BLaER1 treated with 17β-estradiol and CSF1 and Interleukin-3, amounts not matched to agents 10 nM and 100 nM (cell line): ENCODE results near the gene RTN3.

Experiments
- H3K27ac ChIP-seq, 11 experiments: shearing (Covaris generic); formaldehyde crosslinking; 2 replicates each; pipeline ENCODE4 v1.8.1; 2022
- H3K27me3 ChIP-seq, 11 experiments: shearing (Covaris generic); formaldehyde crosslinking; 2 replicates each; pipeline ENCODE4 v1.8.1; 2022
- H3K36me3 ChIP-seq, 11 experiments: shearing (Covaris generic); formaldehyde crosslinking; 2 replicates each; pipeline ENCODE4 v1.8.1; 2022
- H3K4me1 ChIP-seq, 10 experiments: shearing (Covaris generic); formaldehyde crosslinking; 2 replicates each; pipeline ENCODE4 v1.8.1; 2022
- H3K4me2 ChIP-seq, 11 experiments: shearing (Covaris generic); formaldehyde crosslinking; 2 replicates each; pipeline ENCODE4 v1.8.1; 2022
- H3K4me3 ChIP-seq, 10 experiments: shearing (Covaris generic); formaldehyde crosslinking; 2 replicates each; pipeline ENCODE4 v1.8.1; 2022
- H3K9ac ChIP-seq, 11 experiments: shearing (Covaris generic); formaldehyde crosslinking; 2 replicates each; pipeline ENCODE4 v1.8.1; 2022
- H3K9me3 ChIP-seq, 11 experiments: shearing (Covaris generic); formaldehyde crosslinking; replicated peaks in 1 of 11; 2 replicates each; pipeline ENCODE4 v1.8.1; 2022
- H4K20me1 ChIP-seq, 11 experiments: shearing (Covaris generic); formaldehyde crosslinking; 2 replicates each; pipeline ENCODE4 v1.8.1; 2022
- Cebpa-rat ChIP-seq, 11 experiments: shearing (Covaris generic); IDR thresholded peaks; 2 replicates each; pipeline ENCODE4 v1.8.1; 2022

RTN3 gene

DNA sequence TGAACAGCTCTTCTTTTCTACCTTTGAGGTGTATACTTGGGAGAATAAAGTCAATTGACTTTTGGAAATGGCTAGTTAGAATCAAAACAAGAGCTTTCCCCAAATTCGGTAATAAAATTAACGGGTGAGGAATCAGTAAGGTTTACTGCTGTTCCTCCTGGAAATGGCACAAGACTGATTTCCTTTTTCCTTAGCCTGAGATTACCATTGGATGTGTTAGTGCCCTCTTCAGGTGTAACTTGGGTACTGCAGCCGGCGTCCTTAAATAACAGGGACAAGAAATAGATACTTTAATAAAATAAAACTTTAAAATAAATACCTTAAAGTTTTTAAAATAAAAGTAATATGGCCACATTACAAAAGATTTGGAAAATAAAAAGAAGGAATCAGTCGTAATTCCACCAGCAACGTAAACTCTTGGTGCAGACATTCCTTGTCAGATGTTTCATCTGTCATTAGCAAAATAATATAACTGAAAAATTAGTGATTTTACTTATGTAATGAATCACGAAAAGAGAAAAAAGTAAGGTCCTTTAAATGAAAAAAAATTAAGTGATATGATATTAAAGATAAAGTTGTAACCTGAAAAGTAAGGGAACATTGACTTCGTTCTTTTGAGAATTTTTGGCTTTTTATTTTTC lies 57.5 kb downstream of the RTN3 start:
- TF ChIP-seq Cebpa-rat (IDR thresholded peaks at IDR 0.05), result no peak
- Histone ChIP-seq H3K4me2 (peak overlapping the region in 4 of 11 experiments; percentile 26 to 57 (median 42); a peak in 4 of 22 replicates), H3K4me3 (no peak overlapping the region), H3K9ac (peak overlapping the region in 2 of 11 experiments; percentile 2 to 25; a peak in 1 of 22 replicates), H3K27me3 (no peaks in the 10 kb centered on the region), H3K9me3 (no peaks in the 10 kb centered on the region), H3K36me3 (peaks cover 0 to 28% (median 7%) of the 10 kb centered on the region in 11 experiments; a peak in 14 of 22 replicates), H3K4me1 (peaks cover 5 to 21% (median 10%) of the 10 kb centered on the region in 10 experiments; a peak in 14 of 20 replicates), H3K27ac (no peak overlapping the region), H4K20me1 (peaks cover 9 to 96% (median 37%) of the 10 kb centered on the region in 11 experiments; a peak in 19 of 22 replicates)

DNA sequence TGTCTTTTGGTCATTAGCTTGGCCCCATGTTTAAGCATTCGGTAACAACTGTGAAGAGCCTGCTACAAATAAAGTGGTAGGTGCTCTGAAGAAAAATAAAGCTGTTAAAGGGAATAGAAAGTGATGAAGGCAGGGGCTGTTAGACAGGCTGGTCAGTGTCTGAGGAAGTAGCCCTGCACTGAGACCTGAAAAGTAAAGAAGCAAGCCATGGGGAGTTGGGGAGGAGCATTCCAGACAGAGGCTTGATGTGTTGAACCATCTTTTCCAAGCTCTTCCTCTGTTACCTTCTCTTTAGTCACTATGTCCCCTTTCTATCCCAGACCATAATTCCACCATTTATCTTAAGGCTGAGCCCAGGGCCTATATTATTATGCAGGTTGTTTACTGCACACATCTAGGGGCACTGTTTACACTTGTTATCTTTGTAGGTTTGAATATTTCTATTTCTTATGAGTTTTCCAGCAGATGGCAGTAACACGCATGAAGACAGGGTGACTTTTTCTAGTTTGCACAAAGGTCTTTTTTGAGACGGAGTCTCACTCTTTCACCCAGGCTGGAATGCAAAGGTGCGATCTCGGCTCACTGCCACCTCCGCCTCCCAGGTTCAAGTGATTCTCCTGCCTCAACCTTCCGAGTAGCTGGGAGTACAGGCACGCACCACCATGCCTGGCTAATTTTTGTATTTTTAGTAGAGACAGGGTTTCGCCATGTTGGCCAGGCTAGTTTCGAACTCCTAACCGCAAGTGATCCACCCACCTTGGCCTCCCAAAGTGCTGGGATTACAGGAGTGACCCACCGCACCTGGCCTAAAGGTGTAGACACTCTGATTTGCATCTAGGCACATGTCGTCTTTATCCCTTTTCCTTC lies 64.2 kb downstream of the RTN3 start:
- no peak for TF ChIP-seq Cebpa-rat (IDR thresholded peaks at IDR 0.05)
- Histone ChIP-seq H4K20me1 (peaks cover 17 to 98% (median 61%) of the 10 kb centered on the region in 11 experiments; a peak in 19 of 22 replicates), H3K4me1 (peaks cover 7 to 24% (median 19%) of the 10 kb centered on the region in 10 experiments; a peak in 15 of 20 replicates), H3K9ac (peak overlapping the region in 1 of 11 experiments; percentile 19; a peak in 1 of 22 replicates), H3K4me2 (peak overlapping the region in 5 of 11 experiments; percentile 3 to 29 (median 21); a peak in 5 of 22 replicates), H3K27me3 (no peaks in the 10 kb centered on the region), H3K27ac (no peak overlapping the region; a peak in 1 of 22 replicates), H3K36me3 (peaks cover 28 to 47% (median 36%) of the 10 kb centered on the region in 11 experiments), H3K4me3 (no peak overlapping the region), H3K9me3 (no peaks in the 10 kb centered on the region)

DNA sequence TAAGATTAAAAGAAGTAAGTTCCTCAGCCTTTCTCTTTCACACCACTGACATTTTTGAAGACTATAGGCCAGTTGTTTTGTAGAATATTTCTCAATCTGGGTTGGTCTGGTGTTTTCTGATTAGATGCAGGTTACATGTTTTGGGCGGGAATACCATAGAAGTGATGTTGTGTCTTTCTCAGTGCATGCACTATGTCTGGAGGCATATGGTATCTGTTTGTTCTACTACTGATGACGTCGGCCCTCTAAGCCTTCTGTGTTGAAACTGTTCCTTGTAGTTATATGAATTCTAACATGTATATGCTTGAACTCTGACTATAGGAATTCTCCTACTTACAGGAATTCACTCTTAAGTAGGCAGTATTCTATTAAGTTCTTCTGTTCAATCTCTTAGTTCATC lies 65.7 kb downstream of the RTN3 start:
- Histone ChIP-seq H3K27ac (no peak overlapping the region), H3K4me2 (peak overlapping the region in 1 of 11 experiments; percentile 8; a peak in 1 of 22 replicates), H4K20me1 (peaks cover 17 to 95% (median 57%) of the 10 kb centered on the region in 11 experiments; a peak in 19 of 22 replicates), H3K9me3 (no peaks in the 10 kb centered on the region), H3K27me3 (no peaks in the 10 kb centered on the region), H3K4me1 (peaks cover 7 to 24% (median 19%) of the 10 kb centered on the region in 10 experiments; a peak in 15 of 20 replicates), H3K36me3 (peaks cover 39 to 58% (median 50%) of the 10 kb centered on the region in 11 experiments), H3K9ac (no peak overlapping the region), H3K4me3 (no peak overlapping the region)
- TF ChIP-seq Cebpa-rat (IDR thresholded peaks at IDR 0.05), result no peak

DNA sequence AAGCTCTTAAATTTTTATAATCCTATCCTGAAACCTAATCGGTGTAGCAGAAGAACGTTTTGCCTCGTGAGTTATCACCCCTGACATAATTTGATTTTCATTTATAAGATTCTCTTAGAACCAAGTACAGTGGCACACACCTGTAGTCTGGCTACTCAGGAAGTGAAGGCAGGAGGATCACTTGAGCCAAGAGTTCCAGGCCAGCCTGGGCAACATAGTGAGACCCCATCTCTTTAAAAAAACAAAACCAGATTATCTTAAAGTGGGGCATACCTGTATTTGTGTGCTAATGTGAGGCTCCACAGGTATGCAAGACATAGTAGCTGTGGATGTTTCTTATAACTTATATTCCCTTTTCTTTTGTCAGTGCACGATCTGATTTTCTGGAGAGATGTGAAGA lies 68.3 kb downstream of the RTN3 start:
- TF ChIP-seq Cebpa-rat (IDR thresholded peaks at IDR 0.05), result no peak
- Histone ChIP-seq H3K4me3 (no peak overlapping the region), H3K4me1 (peaks cover 7 to 22% (median 18%) of the 10 kb centered on the region in 10 experiments; a peak in 15 of 20 replicates), H3K4me2 (no peak overlapping the region), H3K27ac (no peak overlapping the region), H3K9me3 (no peaks in the 10 kb centered on the region), H3K36me3 (peaks cover 60 to 76% (median 66%) of the 10 kb centered on the region in 11 experiments), H3K27me3 (no peaks in the 10 kb centered on the region), H3K9ac (no peak overlapping the region), H4K20me1 (peaks cover 15 to 88% (median 49%) of the 10 kb centered on the region in 11 experiments; a peak in 19 of 22 replicates)

DNA sequence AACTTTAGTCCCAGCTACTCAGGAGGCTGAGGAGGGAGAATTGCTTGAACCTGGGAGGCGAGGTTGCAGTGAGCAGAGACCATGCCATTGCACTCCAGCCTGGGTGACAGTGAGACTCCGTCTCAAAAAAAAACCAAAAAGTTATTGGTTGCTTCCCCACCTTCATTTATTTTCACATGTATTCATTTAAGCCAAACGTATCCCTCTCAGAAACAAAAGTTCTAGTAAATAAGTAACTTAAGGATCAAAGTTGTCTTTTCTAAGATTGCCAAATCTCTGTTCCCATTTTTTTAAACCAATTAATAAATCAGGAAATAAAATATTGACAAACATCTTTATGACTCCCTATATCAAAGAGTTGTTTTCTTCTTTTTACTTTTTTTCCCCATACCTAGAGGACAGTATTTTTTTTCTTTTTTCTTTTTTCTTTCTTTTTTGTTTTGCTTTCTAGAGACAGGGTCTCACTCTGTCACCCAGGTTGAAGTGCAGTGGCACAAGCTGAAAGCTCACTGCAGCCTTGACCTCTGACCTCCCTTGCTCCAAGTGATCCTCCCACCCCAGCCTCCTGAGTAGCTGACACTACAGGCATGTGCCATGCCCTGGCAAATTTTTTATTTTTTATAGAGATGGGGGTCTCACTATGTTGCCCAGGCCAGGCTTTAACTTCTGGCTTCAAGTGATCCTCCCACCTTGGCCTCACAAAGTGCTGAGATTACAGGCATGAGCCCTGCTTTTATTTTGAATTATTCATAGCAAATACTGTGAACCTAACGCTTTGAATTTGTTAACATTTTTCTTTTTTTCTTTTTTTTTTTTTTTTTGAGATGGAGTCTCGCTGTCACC lies 75.8 kb downstream of the RTN3 start:
- no peaks in the 10 kb centered on the region for H3K4me1 ChIP-seq
- H3K9me3 ChIP-seq, result no peaks in the 10 kb centered on the region
- no peak overlapping the region for H3K4me2 ChIP-seq
- no peak for TF ChIP-seq Cebpa-rat (IDR thresholded peaks at IDR 0.05)
- H3K9ac ChIP-seq, result no peak overlapping the region
- no peak overlapping the region for H3K27ac ChIP-seq
- H3K36me3 ChIP-seq, result peaks cover 69 to 99% (median 89%) of the 10 kb centered on the region in 11 experiments
- H3K4me3 ChIP-seq, result no peak overlapping the region
- H4K20me1 ChIP-seq, result peaks cover 7 to 48% (median 27%) of the 10 kb centered on the region in 11 experiments; a peak in 21 of 22 replicates
- H3K27me3 ChIP-seq, result no peaks in the 10 kb centered on the region

DNA sequence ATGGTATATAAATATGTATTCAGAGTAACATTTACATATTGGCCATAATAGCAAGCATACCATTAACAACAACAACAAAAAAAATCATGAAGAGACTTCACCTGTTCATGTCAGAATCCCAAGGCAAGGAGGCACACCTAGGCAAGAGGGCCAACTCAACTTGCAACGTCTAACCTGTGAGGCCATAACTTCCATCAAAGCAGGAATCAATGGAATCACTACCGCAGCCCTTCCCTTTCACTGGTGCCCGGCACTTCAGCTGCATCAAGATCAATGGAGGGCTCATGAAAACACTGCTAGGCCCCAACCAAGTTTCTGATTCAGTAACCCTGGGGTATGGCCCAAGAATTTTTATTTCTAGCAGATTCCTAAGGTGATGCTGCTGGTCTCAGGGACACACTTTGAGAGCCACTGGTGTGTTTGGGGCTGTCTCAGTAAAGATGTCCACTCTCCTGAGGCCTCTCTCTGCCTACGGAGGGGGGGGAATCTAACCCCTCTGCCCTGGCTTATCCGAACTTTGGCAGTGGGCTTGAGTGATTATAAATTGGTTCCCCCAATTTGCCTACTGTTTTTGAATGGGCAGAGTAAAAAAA lies 79.3 kb downstream of the RTN3 start:
- no peaks in the 10 kb centered on the region for H3K9me3 ChIP-seq
- H3K27ac ChIP-seq, result no peak overlapping the region

DNA sequence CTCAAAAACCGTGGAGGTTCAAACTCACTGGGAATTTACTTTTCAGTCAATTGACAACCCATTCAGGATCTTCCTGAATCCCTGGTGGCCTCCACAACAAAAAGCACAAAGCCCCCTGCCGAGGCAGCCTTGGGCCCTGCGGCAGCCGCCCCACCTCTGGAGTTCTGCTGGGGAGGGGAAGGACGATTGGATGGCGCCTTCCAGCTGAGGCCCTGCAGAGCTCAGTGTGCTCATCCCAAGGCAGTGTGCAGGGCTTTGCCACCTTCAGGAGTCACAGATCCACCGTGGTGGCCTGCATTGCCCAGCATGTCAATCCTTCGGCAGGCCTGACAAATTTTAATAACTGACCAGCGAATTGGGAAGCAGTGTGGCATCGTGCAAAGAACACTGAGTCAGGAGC lies 79.9 kb downstream of the RTN3 start:
- Histone ChIP-seq H3K9me3 (no peaks in the 10 kb centered on the region), H3K9ac (no peak overlapping the region), H3K36me3 (peaks cover 50 to 98% (median 96%) of the 10 kb centered on the region in 11 experiments)

More for the DNA sequence above, 79.3 kb downstream of the RTN3 start:
- Histone ChIP-seq H3K4me3 (no peak overlapping the region), H3K27me3 (no peaks in the 10 kb centered on the region), H4K20me1 (peaks cover 0 to 82% (median 57%) of the 10 kb centered on the region in 11 experiments; a peak in 21 of 22 replicates), H3K36me3 (peaks cover 55 to 98% (median 93%) of the 10 kb centered on the region in 11 experiments), H3K4me1 (peaks cover 2 to 11% (median 9%) of the 10 kb centered on the region in 10 experiments; a peak in 18 of 20 replicates), H3K4me2 (no peak overlapping the region), H3K9ac (no peak overlapping the region)
- no peak for TF ChIP-seq Cebpa-rat (IDR thresholded peaks at IDR 0.05)

More for the DNA sequence above, 79.9 kb downstream of the RTN3 start:
- Histone ChIP-seq H3K4me1 (peaks cover 8 to 17% (median 15%) of the 10 kb centered on the region in 10 experiments; a peak in 19 of 20 replicates), H3K27me3 (no peaks in the 10 kb centered on the region), H3K27ac (no peak overlapping the region), H3K4me2 (no peak overlapping the region), H4K20me1 (peaks cover 0 to 88% (median 63%) of the 10 kb centered on the region in 11 experiments; a peak in 21 of 22 replicates), H3K4me3 (no peak overlapping the region)
- no peak for TF ChIP-seq Cebpa-rat (IDR thresholded peaks at IDR 0.05)
